Muscle of back (tissue), 11 donors: Measurements from ENCODE around the gene KIF24. TPM values are rescaled to one million over a fixed set of nuclear protein-coding genes. Genes with fewer than 3 reads are reported as not detected.
"Not testable (repeated sequence)": the region's sequence is repeated elsewhere in the genome, so short reads cannot be mapped to it uniquely, and the experiment has no call there.

Experiments used
- DNase-seq, 3 donors: peaks; one replicate each; pipeline versions ENCODE4 v3.0.0 to v3.0.0-alpha.2; 2013
- polyA plus RNA-seq, 10 donors: library from polyadenylated mRNA; unstranded; fragments of 120-200 nt; gene quantifications; one replicate each; pipeline ENCODE4 v1.2.1, GENCODE V29; 2013; ENCODE audit not compliant: insufficient read length in 10 of 10

Gene KIF24
- polyA plus RNA-seq, 10 donors = 5.4 to 25.0 (median 14.8) TPM

- peak in 2 of 3 donors; percentile 55 to 60 for DNase-seq
These were observed 3.3 kb upstream of the KIF24 start for GRCh38 chr9:34332076-34332964.

DNA sequence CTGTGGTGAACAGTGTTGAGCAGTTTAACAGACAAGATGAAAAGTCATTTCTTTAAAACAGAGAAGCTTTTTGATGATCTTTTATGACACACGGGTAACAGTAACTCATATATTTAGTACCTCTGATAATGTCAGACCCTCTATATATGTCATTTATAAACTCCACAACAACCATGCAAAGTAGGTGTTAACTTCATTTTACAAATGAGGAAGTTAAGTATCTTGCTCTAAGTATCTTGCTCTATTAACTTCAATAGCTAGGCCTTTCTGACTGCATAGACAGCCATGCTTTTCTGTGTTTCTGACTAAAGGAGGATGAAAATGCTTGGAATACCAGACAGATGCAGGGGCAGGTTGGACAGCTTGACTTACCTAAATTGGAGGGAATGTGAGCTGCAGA, 2.1 kb upstream of the KIF24 start:
- no peak for DNase-seq

DNA sequence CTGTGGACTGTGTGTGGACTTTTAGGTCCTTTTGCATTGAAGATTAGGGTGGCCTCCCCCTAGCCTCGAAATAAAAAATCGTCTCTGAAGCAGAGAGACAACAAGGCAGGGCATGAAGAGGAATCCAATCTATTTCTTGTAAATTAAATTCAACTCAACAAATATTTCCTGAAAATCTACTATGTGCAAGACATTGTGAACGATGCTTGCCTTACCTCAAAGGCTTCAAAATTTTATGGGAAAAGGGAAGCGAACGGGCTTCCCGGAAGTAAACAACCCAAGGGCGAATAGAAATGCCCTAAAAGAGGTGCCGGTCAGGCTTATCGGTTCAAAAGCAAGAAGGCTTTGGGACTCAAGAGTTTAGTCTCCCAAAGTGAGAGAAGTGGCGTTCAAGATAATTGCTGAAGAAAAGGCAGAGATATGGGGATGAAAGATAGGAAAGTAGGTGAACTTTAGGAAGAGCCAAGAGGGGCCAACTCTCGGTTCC, 525 bp downstream of the KIF24 start:
- DNase-seq = no peak

DNA sequence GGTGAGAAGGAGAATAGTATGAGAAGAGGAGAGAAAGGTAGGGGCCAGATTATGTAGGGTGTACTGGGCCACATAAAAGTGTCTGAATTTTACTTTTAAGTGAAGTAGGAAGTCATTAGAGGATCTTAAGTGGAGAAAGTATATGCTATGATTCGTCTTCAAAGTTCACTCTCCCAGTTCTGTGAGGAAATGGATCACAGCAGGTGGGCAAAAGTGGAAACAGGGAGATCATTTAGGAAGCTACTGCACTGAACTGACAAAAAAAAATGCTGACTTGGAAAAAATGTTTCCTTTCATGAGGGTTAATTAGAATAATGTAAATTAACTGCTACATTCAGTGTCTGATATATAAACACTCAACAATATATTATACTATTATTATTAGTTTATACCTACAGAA, 2.4 kb downstream of the KIF24 start:
- no peak for DNase-seq

GRCh38 chr9:34322899-34323591, 6.0 kb downstream of the KIF24 start:
- no peak for DNase-seq

GRCh38 chr9:34321451-34321850, 7.6 kb downstream of the KIF24 start:
- DNase-seq = no peak

GRCh38 chr9:34318163-34318790, 10.8 kb downstream of the KIF24 start:
- DNase-seq = no peak

DNA sequence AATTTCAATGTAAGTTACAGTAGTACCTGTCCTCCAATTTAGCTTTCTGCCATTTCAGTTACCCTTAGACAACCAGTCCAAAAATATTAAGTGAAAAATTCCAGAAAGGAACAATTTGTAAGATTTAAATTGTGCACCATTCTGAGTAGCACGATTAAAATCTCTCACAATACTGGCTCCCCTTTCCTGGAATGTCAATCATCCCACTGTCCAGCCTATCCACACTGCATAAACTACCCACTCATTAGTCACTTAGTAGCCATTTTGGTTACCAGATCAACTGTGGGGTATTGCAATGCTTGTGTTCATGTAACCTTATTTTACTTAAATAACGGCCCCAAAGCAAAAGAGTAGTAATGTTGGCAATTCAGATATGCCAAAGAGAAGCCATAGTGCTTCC, 11.6 kb downstream of the KIF24 start:
- no peak for DNase-seq

GRCh38 chr9:34311499-34312185, 17.4 kb downstream of the KIF24 start:
- no peak for DNase-seq

- DNase-seq = no peak
These were observed 18.9 kb downstream of the KIF24 start for GRCh38 chr9:34310215-34310614.

DNA sequence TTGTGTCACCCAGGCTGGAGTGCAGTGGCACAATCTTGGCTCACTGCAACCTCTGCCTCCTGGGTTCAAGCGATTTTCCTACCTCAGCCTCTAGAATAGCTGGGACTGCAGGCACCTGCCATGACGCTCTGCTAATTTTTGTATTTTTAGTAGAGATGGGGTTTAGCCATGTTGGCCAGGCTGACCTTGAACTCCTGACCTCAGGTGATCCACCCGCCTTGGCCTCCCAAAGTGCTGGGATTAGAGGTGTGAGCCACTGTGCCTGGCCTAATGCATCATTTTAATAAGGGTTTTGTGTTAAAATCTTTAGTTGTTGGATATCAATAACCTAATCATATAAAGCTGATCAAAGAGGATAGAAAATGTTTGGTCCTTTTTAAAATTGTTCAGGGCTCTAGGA, 20.8 kb downstream of the KIF24 start:
- DNase-seq = not testable (repeated sequence)

GRCh38 chr9:34301064-34301463, 28.0 kb downstream of the KIF24 start:
- not testable (repeated sequence) for DNase-seq

- no peak for DNase-seq
These were observed 36.5 kb downstream of the KIF24 start for GRCh38 chr9:34292552-34292951.

DNA sequence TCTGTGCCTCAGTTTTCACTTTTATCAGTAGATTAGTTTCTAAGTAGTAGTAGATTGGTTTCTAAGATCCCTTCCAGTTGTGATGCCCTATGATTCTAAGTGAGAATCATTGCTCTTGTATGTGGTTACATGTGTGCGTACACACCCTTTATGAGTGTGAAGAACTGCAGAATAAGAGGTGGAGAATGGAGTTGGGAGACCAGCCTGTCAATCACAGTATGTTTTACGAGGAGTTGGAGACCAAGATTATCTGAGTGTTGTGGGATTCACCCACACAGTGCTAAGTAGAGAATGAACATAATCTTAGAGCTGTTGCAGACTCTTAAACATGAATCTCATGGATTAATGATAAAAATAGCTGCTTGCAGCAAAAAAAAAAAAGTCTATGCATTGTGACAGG, 37.6 kb downstream of the KIF24 start:
- DNase-seq = no peak

- no peak for DNase-seq
These were observed 38.0 kb downstream of the KIF24 start for GRCh38 chr9:34291023-34291422.

DNA sequence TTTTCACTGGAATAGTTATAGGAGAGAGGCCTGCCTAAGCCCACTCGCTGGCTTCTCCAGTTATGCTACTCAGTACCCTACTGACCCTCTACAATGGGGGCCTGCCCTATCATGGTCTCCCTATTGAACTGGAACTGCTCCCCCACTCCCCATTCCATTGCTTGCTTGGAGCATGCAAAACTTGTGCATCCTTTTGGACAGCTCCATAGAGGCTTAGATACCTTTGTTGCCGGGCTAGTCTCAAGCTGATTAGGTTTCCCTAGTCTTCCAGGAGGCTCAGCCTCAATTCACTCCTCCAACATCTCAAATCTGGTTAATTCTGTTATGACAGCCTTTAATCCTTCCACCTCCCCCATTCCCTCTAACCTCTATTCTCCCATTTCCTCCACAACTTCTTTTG, 39.9 kb downstream of the KIF24 start:
- DNase-seq = no peak

- no peak for DNase-seq
These were observed 47.0 kb downstream of the KIF24 start for GRCh38 chr9:34282096-34282495.

DNA sequence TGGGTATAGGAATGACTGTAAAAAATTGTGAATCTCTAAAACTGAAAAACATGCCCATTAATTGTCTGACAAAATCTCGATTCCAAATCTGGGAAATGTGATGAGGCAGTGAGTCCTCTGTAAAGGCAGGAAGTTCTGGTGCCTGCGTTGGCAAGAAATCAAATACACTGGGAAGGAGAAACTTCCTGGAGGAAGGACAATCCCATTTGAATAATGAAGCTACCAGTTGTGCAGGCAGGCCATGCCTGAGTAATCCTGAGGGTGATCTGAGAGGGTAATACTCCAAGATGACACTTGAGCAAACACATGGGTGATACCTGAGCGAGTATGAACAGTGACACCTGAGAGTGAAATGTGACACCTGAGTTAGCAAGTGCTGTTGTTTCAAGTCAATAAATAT, 49.7 kb downstream of the KIF24 start:
- no peak for DNase-seq
